Thyroid gland (tissue), 4 donors: Measurements from ENCODE around the gene BCR.

ENCODE experiments used
- POLR2A ChIP-seq, 2 donors: fragments of 450-650 bp; IDR thresholded peaks; one replicate each; pipeline ENCODE4 v1.6.1; 2017; ENCODE audit warnings: antibody characterized with exemption in 2 of 2, mild to moderate bottlenecking in 2 of 2, moderate library complexity in 1 of 2
- TF ChIP-seq, protein P1 (sequence below), 6 experiments: fragments of 200-600 bp in 3 of 6; fragments of 450-650 bp in 3 of 6; sonication (generic) in 3 of 6; IDR thresholded peaks; one replicate each; pipeline ENCODE4 v1.5.1; 2016 to 2019; ENCODE audit warnings: antibody characterized with exemption in 6 of 6, mild to moderate bottlenecking in 2 of 6, inconsistent platforms in 1 of 6, moderate library complexity in 1 of 6

DNA sequence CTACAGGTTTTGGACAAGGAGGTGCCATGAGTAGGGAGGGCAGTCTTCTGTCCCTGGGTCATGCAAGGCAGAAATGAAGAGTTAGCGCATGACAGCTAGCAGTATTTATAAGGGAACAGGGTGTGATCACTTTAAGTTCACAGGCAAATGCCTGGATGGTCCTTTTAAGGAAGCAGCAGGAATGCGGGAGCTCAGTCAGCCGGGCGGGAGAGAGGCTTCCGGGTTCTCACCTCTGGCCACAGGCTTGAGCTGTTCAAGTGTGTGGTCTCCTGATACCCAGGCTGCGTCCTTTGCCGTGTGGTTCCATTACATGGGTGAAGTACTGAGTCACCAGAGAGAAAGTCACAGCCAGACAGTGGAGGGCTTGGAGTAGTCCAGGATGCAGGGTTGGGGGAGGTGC is 105.4 kb downstream of the BCR start:
- TF ChIP-seq, protein P1, sequence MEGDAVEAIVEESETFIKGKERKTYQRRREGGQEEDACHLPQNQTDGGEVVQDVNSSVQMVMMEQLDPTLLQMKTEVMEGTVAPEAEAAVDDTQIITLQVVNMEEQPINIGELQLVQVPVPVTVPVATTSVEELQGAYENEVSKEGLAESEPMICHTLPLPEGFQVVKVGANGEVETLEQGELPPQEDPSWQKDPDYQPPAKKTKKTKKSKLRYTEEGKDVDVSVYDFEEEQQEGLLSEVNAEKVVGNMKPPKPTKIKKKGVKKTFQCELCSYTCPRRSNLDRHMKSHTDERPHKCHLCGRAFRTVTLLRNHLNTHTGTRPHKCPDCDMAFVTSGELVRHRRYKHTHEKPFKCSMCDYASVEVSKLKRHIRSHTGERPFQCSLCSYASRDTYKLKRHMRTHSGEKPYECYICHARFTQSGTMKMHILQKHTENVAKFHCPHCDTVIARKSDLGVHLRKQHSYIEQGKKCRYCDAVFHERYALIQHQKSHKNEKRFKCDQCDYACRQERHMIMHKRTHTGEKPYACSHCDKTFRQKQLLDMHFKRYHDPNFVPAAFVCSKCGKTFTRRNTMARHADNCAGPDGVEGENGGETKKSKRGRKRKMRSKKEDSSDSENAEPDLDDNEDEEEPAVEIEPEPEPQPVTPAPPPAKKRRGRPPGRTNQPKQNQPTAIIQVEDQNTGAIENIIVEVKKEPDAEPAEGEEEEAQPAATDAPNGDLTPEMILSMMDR (IDR thresholded peaks at IDR 0.05) = no peak
- no peak for TF ChIP-seq POLR2A (IDR thresholded peaks at IDR 0.05)
